NCI-H2196 (cell line): ENCODE data around the gene PAMR1.
"Not testable (repeated sequence)": the region's sequence is repeated elsewhere in the genome, so short reads cannot be mapped to it uniquely, and the experiment has no call there.

Experiments used
- DNase-seq: peaks from one replicate; lab custom pipeline; 2025; ENCODE audit not compliant: unreplicated experiment; lab: John Stamatoyannopoulos, UW

Gene PAMR1, protein sequence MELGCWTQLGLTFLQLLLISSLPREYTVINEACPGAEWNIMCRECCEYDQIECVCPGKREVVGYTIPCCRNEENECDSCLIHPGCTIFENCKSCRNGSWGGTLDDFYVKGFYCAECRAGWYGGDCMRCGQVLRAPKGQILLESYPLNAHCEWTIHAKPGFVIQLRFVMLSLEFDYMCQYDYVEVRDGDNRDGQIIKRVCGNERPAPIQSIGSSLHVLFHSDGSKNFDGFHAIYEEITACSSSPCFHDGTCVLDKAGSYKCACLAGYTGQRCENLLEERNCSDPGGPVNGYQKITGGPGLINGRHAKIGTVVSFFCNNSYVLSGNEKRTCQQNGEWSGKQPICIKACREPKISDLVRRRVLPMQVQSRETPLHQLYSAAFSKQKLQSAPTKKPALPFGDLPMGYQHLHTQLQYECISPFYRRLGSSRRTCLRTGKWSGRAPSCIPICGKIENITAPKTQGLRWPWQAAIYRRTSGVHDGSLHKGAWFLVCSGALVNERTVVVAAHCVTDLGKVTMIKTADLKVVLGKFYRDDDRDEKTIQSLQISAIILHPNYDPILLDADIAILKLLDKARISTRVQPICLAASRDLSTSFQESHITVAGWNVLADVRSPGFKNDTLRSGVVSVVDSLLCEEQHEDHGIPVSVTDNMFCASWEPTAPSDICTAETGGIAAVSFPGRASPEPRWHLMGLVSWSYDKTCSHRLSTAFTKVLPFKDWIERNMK

DNA sequence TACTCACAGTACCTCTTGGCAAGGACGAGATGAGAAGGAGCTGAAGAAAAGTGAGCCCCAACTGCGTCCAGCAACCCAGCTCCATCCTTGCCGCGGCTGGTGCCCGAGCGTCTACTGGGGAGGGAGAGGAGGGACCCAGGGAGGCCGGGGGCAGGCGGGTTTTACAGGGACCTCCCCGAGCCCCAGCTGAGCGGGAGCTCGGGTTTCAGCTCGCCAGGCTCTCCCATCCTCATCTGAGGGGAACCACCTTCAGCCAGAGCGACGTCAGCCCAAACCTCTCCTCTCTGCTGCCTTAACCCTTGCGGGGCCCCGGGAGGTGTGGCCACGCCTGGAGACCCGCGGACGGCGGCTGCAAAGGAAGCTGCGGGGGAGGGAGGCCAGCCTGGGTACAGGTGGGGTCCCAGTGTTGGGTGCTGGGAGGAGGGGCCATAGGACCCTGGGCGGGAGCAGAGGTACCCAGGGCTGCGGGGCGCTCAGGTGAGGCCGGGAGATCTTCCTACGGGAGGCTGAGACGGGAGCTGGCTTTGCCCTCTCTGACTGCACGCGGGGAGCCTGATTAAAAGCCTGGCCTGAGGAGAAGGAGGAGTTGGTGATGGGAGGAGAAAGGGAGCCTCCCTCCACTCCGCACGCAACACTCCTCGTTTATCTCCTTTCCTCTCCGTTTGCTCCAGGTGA, at the start of gene PAMR1:
Gene PAMR1 (minus strand): TSS at position 116 of the 675 bp plus-strand sequence. CDS start 31 bp downstream, at position 85.
- DNase-seq, result no peak

DNA sequence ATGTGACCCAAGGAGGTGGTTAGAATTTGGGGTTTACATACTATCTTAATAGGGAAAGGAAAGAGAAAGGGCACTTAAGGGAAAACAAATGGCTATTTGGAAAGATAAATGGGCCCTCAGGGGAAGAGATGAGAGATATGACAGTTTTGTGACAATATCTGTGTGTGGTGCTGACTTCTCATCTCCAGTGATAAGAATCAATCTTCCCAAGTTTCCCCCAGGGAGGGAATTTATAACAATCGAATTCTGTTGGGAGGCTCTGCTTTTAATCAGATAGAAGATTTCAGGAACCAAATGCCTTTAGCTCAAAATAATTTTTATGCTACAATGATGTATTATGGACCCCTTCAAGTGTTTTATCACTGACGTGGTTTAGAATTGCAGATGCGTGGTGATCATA, 46.3 kb upstream of the PAMR1 start:
- no peak for DNase-seq

DNA sequence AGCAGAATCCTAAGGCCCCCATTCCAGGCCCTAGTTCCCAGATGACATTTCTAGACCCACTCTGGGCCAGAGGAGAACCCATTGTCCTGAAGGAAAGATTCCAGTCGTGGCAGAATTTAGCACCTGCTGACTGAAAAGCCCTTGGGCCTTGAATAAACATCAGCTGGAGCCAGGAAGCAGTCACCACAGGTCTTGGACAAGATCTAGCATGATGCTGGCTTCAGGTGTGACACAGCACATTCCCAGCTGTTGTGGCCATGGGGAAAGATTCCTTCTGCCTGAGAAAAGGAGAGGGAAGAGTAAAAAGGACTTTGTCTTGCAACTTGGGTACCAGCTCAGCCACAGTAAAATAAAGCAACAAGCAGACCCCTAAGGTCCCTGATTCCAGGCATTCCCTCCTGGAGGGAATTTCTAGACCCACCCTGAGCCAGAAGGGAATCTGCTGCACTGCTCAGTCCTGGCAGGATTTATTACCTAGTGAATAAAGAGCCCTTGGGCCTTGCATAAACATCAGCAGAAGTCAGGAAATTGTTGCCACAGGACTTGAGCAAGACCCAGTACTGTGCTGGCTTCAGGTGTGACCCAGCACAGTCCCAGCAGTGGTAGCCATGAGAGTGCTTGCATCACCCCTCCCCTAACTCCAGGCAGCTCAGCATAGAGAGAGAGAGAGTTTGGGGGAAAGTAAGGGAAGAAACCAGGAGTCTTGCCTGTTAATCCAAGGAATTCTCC, 42.5 kb upstream of the PAMR1 start:
- peak; percentile 25 for DNase-seq

DNA sequence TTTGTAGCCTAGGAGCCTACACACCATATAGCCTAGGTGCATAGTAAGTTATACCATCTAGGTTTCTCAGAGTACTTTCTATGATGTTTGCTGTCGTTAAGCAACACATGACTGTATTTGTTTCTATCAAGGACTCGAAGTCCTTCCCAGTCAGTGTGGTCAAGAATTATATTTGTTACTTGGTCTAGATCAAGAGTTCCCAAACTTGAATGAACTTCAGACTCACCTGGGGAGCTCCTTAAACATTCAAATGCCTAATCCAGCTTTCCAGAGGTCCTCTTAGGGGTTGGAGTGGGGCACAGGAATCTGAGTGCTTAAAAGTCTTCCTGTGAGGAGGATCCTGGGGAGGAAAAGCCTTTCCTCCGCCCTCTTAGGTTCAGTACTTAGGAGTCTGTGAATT, 41.5 kb upstream of the PAMR1 start:
- no peak for DNase-seq

DNA sequence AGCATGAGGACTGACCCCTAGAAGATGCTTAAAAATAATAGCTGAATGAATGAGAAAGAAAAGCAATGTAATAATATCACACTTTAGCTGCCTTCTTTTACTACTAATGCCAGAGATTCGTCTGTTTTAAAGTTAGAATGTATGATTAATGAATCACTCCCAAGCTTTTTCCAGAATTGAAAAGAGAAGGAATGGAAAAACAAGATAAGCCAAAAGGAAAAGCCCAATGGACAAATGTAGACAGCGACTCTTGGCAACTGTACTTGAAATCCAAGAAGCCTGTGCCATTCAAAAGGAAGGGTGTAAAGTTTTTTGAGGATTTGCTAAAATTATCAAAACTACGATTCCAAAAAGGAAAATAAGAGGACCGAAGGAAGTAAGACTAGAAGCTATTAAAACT, 40.8 kb upstream of the PAMR1 start:
- no peak for DNase-seq

DNA sequence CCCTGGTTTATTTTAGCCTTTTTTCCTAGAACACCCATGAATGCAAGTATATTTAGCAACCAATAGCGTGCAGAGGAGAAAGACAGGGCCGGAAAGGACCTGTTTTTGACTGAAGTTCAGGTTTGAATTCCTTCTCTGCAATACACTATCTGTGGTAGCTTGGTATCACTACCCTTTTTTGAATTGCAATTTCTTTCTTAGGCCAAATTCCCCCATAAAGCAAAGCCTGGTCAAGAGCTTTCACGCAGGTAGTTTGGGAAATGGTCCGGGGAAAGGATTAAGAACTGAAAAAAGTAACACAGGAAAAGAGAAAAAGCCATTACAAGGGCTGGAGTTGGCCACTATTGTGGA, 38.8 kb upstream of the PAMR1 start:
- no peak for DNase-seq

DNA sequence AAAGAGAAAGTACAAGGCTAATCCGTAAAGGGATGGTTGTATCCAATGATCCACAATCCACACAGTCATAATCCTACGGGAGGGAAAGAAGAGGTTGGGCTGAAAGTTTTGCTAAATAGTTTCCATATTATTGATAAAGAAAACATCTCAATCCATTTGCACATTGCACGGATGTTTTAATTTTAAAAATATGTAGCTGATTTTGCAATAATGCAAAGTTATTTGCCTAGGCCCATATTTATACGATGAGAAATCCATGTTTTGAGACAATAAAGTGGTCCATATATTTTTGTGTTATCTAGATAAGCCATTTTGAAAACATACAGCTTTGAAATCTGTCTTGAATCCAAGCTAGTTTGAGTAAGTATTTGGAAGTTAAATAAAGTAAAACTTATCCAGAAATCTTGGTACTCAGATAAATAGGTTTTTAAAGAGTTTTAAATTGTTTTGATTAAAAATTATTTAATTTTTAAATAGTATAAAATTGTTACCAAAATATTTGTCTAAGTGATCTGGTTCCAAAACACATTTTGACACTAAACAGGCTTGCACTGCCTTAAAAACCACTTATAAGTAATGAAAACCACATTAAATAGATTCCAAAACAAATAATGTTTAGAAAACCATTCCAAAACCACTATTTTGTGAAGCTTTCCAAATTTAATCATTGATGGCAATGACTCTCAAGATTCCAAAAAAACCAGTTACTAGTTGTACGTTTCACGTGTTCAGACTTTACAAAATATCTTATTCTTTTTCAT, 38.2 kb upstream of the PAMR1 start:
- DNase-seq, result no peak

DNA sequence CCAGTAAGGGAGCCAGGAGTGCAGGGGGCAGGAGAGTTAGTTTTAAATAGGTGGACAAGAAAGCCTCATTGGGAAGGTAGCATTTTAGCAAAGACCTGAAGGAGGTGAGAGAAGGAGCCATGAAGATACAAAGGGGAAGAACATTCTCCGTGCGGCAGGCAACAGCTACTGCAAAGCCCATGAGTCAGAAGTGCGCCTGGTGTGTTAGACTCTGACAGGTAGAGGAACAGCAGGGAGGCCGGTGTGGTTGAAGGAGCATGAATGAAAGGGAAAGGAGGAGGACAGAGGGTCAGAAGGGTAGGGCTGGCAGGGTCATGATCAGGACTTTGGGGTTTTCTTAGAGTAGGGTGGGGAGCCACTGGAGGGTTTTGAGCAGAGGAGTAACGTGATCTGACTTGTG, 34.5 kb upstream of the PAMR1 start:
- DNase-seq, result no peak

DNA sequence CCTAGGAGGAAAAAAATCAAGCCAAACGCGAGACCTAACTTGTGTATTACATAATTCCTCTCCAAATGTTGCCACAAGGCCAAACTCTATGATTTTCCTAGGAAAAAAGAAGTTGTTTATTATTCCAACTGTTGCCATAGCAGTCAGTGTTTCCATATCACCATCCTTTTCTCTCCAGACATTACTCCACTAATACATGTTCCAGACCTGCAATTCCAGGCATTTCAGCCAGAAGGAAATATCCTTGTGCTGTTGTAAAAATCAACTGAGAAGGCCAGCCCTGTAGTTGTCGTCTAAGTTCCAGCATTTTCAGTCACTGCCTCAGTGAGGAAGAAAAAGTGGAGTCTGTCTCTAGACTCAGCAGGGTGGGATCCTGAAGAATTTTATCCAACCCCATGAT, 33.1 kb upstream of the PAMR1 start:
- no peak for DNase-seq

DNA sequence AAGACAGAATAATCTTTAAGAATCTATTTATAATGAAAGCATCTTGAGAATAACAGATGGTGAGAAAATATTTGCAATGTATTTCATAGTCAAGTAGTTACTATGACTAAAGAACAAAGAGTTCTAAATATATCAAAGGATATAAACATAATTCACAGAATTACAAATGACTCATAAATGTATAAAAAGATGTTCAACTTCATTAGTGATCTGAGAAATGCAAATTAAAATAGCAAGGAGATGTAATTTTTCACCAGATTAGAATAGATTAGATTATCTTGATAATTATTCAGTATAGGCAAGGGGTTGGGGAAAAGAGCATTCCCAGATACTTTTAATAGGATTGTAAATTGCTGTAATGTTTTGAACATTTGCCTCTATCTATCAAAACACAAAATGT, 30.1 kb upstream of the PAMR1 start:
- no peak for DNase-seq

DNA sequence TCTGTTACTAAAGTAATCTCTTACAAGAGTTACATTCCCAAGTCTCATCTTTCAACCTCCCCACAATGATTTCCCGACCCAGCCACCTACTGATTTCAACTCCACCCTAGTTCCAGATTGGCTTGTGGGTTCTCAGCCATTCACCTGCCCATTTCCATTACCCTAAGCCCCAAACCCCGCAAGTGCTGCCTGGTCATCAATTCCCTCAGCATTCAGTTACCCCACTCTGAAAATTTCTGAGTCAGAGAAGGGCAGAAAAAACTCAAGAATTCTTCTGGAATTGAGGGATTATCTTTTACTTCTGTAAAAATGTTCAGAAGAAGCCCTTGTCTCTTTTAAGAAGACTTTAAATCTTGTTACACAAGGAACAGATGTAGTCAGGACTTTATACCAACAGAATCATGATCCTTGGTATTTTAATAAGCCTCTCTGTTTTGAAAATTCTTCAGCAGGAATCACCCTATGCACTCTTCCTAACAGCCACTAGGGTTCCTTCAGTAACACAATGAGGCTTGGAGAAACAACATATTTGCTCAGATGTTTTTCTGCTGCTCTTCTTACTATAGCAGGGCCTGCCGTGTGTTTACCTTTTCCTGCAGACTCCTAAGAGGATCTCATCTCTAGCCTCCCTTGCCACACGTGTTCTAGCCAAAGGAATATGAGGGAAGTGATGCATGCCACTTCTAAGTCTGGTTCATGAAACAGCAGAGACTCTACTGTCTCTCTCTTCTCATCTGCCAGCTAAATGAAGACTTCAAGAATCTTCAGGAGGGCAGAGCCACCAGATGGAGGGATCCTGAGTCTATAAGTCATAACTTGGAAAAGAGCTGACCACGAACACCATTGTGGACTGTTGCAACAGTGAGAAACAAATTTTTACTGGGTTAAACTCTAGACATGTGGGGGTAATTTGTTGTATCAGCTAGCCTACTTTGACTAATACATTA, 29.3 kb upstream of the PAMR1 start:
- no peak for DNase-seq

DNA sequence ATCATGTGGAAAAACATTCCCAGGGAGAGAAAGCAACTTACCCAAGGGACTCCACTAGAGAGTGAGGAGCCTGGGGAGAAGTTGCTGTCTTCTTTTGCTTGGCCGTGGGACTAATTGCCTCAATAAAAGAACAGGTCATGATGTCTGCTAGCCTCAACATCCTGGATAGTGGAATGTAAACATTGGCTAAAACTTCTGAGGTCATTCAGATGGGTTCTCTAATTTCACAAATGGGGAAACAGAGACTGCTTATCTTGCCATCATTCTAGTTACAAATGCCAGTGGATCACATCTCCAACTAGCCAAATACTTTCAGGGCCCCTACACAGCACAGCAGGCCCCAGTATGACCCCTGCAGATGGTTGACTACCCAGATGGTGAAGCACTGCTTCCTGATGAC, 28.4 kb upstream of the PAMR1 start:
- no peak for DNase-seq

DNA sequence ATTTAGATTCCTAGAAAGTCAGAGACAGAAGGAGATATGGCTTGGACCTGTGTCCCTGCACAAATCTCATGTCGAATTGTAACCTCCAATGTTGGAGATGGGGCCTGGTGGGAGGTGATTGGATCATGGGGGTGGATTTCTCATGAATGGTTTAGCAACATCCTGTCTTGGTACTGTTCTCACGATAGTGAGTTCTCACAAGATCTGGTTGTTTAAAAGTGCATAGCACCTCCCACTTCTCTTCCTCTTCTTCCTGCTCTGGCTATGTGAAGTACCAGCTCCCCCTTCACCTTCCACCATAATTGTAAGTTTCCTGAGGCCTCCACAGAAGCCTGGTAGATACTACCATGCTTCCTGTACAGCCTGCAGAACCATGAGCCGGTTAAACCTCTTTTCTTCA, 27.6 kb upstream of the PAMR1 start:
- no peak for DNase-seq

DNA sequence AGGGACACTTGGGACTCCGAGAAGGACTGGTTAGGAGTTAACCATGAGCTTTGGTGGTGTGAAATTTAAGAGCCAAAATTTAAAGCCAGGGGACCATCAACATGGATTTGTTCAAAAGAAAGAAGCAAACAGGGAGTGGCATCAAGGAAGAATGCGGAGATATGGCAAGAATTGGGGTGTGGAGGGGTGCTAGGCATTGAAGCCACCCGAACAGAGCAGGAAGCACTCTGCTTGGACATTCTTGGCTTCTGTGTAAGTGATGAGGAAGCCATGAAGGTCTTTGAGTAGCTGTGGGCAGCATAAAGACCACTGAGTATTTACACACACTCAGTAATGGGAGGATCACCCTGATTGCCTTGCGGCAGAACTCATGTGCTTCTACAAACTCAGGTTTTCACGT, 27.2 kb upstream of the PAMR1 start:
- DNase-seq, result no peak

DNA sequence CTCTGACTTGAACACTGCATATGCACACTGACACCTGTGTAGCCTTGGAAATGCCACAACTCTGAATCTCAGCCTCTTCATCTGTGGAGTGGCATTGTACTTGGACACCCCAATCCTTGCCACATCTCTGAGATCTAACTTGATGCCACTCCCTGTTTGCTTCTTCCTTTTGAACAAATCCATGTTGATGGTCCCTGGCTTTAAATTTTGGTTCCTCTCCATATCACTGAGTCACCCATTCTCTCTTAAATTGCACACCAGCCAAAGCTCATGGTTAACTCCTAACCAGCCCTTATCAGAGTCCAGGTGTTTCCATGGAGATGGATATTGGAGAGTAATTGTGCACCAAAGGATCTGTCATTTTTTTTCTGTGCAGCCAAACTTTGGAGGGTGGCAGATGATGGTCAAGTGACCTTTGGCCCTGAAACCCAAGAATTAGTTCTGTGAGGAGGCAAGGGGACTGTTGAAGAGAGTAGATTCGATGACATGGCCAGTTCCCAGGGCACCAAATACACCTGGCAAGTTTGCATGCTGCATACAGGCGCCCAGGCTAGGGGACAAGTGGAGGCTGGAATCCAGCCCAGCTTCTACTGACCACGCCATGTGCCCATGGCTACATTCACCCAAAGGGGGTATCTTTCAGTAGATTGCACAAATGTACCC, 25.1 kb upstream of the PAMR1 start:
- no peak for DNase-seq

DNA sequence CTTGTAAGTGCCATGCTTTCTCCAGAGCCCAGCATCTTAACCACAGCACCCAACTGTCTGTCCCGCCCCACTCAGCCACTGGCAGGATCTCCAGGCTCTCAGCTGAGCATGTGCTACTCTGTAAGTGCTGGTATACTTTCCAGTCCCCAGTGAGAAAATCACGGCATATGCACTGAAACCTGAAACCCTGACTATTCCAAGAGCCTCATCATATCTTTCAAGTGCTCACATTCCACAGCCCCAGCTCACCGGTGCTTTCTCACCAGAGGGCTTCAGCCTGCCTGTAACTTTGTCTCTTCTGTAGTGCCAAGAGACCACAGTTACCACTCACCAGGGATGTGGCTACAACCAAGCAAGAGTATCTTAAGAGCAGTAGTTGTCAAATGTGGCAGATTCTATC, 24.4 kb upstream of the PAMR1 start:
- peak; percentile 13 for DNase-seq

DNA sequence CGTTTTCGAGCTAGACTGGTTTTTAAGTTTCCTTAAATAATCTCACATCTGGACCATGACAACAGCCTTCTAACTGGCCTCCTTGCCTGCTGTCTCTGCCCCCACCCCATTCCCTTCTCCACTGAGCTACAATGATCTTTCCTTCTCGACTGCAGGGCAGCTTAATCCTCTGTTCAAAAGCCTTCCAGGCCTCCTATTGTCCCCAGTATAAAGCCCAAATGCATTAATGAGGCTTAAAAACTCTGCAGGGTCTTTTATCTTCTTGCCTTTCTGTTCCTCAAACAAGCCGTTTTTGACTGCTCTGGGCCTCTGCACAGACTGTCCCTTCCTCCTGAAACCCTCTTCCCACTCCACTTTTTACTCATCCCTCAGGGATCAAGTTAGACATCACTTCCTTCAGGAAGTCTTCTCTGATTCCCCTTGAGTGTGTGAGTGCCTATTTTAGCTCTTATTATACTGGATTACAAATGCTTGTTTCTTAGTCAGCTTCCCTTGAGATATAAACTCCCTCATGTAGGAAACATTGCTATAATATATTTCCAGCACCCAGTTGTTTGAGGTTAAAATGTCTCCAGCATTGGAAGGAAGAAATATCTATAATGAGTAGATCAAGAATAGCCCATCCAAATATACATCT, 23.6 kb upstream of the PAMR1 start:
- no peak for DNase-seq

DNA sequence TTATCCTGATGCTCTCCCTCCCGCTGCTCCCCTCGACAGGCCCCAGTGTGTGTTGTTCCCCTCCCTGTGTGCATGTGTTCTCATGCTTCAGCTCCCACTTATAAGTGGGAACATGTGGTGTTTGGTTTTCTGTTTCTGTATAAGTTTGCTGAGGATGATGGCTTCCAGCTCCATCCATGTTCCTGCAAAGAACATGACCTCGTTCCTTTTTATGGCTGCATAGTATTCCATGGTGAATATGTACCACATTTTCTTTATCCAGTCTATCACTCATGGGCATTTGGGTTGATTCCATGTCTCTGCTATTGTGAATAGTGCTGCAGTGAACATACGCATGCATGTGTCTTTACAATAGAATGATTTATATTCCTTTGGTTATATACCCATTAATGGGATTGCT, 22.6 kb upstream of the PAMR1 start:
- not testable (repeated sequence) for DNase-seq

DNA sequence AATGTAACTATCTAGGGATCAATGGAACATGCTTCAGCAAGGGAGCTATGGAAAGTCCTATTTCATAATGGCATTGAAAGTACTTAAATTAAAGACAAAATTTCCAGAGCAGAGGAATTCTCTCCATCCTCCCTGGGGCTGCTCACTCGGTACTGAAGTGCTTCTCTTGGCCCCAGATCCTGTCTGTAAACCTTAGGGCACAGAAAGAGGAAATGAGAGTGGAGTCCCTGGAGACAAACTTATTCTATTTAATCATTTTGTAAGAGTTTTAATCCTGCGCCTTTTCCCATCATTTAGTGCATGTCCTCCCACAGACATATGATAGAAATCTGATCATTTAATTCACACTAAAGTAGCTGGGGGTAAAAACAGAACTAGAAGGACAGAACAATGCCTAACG, 20.9 kb upstream of the PAMR1 start:
- DNase-seq, result no peak
